Stimulated activated CD4-positive, alpha-beta T cell treated with anti-CD3 and anti-CD28 coated beads, TNF-alpha, amount 100 ng/mL, for 1 hour (primary cell): ENCODE results near the gene AMY2B.
"Not testable (repeated sequence)": the region's sequence is repeated elsewhere in the genome, so short reads cannot be mapped to it uniquely, and the experiment has no call there.

Experiments
- DNase-seq, 3 donors: peaks; one replicate each; pipeline ENCODE4 v3.0.0-alpha.2; 2020; ENCODE audit warnings: low read depth in 3 of 3, low spot score in 1 of 3

AMY2B gene

GRCh38 chr1:103616994-103617477 lies 45.6 kb downstream of the AMY2B start, which contains the start of gene AMY2A:
AMY2A (plus strand) TSS chr1:103617427; CDS start chr1:103617441, 14 bp downstream.
- DNase-seq: not testable (repeated sequence)

- DNase-seq: not testable (repeated sequence)
Measured at GRCh38 chr1:103627436-103627835, 56.0 kb downstream of the AMY2B start.
